GM19468 (cell line): ENCODE data around the gene ZNF616.

Experiments
- ATAC-seq: cut with Tn5 transposase; IDR thresholded peaks from one replicate; pipeline ENCODE4 v1.9.1; 2021; ENCODE audit warnings: mild to moderate bottlenecking, moderate library complexity, moderate number of reproducible peaks; ENCODE audit not compliant: unreplicated experiment; ENCODE audit errors: extremely low read depth

ZNF616 gene

GRCh38 chr19:52139252-52140031 is at the start of gene ZNF616:
TSS of gene ZNF616 (minus strand) at chr19:52139938. CDS start at chr19:52130512, 9,426 bp downstream.
- no peak for ATAC-seq

- ATAC-seq = no peak
These were observed 49.3 kb upstream of the ZNF616 start for GRCh38 chr19:52188822-52189734.

- ATAC-seq = no peak
These were observed 47.7 kb upstream of the ZNF616 start for GRCh38 chr19:52187407-52187806.

GRCh38 chr19:52176574-52176973 is 36.8 kb upstream of the ZNF616 start:
- ATAC-seq = no peak

- no peak for ATAC-seq
These were observed 32.6 kb upstream of the ZNF616 start for GRCh38 chr19:52172347-52172746.

GRCh38 chr19:52171321-52172169 is 31.8 kb upstream of the ZNF616 start, which contains the start of gene ZNF836:
TSS of gene ZNF836 (minus strand) at chr19:52171621. CDS start at chr19:52168072, 3,549 bp downstream.
- no peak for ATAC-seq

- ATAC-seq = no peak
These were observed 31.2 kb upstream of the ZNF616 start for GRCh38 chr19:52170863-52171320.

- ATAC-seq = no peak
These were observed 30.6 kb upstream of the ZNF616 start for GRCh38 chr19:52170304-52170703.

GRCh38 chr19:52155596-52156359 is 16.0 kb upstream of the ZNF616 start:
- no peak for ATAC-seq

- no peak for ATAC-seq
These were observed 8.5 kb upstream of the ZNF616 start for GRCh38 chr19:52148256-52148655.

GRCh38 chr19:52142001-52142595 is 2.4 kb upstream of the ZNF616 start:
- ATAC-seq = no peak

GRCh38 chr19:52141203-52141602 is 1.5 kb upstream of the ZNF616 start:
- no peak for ATAC-seq

- ATAC-seq = peak; percentile 80
These were observed 433 bp upstream of the ZNF616 start for GRCh38 chr19:52140032-52140710.

GRCh38 chr19:52138983-52139251 is 821 bp downstream of the ZNF616 start:
- ATAC-seq = no peak

GRCh38 chr19:52138278-52138982 is 1.3 kb downstream of the ZNF616 start:
- ATAC-seq = no peak

- no peak for ATAC-seq
These were observed 19.5 kb downstream of the ZNF616 start for GRCh38 chr19:52120286-52120685.

- no peak for ATAC-seq
These were observed 24.1 kb downstream of the ZNF616 start for GRCh38 chr19:52115526-52116053.

GRCh38 chr19:52114691-52115090 is 25.0 kb downstream of the ZNF616 start:
- no peak for ATAC-seq
